GM19035 (cell line): ENCODE measurements around the gene TP53BP2.
"Not testable (repeated sequence)": the region's sequence is repeated elsewhere in the genome, so short reads cannot be mapped to it uniquely, and the experiment has no call there.

Source experiments
- ATAC-seq: cut with Tn5 transposase; IDR thresholded peaks from one replicate; pipeline ENCODE4 v1.9.1; 2021; ENCODE audit not compliant: unreplicated experiment

TP53BP2 gene

DNA sequence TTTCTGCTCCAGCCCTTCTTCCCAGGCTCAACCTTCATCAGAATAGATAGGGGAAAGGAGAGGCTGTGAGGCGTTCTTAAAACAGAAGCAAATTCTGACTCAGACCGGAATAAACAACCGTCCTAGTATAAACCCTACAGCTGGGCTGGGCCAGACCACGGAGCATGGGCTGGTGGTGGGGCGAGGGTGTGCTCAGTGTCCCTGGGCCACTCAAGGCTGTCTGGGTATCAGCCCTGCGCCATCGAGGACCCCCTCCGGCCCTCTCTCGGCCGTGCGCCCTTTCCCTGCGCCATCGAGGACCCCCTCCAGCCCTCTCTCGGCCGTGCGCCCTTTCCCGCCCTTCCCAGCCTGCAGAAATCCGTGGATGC lies 97.4 kb downstream of the TP53BP2 start:
- ATAC-seq = peak; percentile 89

DNA sequence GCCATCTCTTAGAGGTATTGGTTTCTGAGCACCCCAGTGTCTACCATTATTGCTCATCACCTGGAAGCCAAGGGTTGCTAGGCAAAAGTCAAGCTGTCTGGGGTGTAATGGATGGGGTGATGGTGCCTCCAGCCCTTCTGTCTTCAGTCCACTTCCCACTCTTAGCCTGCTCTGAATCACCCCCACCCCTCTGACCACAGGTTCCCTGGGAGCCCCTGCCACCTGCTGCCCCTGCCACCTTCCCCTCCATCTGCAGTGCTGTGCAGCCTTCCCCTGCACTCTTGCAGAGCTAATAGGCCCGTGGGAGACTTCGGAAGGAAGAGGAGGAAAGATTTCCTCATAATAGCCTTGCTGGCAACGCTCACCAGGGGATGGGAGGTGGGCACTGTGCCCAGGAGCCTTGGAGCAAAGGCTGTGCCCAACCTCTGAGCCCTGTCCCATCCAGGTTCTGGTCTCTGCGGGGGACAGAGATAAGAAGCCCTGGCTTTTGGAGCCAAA lies 97.9 kb downstream of the TP53BP2 start:
- peak; percentile 26 for ATAC-seq

DNA sequence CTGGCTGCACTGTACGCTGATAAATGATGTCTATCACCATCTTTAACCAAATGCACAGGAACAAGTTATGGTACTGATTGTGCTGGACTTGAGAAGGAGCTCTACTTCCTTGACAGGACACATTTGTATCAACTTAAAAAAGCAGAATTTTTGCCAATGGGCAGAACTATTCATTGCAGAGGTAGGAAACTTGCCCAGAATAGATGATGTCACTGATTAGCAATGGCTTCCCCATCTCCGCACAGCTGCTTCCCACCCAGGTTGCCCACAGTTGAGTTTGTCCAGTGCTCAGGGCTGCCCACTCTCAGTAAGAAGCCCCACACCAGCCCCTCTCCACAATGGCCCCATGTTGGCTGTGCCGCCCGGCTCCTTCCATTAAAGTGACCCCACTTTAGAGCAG lies 100.0 kb downstream of the TP53BP2 start:
- no peak for ATAC-seq

DNA sequence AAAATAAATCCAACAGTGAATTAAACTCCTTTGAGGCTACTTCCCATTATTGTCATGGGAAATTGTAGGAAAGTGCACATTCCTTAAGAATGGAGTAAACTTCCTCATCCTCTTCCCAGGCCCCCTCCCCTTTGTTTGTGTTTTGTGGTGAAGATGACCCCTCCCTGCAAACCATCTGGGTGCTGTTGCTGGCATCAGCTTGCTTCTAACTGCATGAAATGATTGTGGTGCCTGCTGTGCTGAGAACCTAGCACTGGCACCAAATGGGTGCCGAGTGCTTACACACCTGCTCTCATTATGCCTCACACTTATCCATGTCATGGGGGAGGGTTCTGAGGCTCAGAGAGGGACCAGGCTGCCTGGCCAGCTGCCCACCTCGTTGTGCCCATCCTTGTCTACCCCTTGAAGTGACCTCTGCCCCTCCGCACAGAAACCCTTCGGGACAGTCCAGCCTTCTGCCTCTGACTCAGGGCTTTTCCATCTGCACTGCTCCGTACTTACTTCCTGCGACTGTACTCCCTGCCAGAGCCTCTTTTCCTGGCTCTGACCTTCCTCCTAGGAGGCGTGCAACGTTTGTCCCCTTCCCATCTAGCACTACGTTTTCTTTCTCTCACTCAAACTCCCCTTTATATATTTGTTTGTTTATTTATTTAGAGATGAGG lies 102.8 kb downstream of the TP53BP2 start:
- no peak for ATAC-seq

DNA sequence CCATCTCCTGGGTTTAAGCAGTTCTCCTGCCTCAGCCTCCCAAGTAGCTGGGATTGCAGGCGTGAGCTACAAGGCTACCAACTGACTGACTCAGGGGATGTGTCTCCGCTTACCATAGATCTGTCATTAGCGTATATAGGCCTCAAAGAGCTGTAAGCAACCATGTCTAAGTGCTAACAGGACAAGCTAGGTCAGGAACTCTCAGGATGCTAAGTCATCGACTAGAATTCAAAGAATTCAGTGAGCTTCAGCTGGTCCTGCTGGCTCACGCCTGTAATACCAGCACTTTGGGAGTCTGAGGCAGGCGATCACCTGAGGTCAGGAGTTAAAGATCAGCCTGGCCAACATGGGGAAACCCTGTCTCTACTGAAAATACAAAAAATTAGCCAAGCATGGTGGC lies 103.9 kb downstream of the TP53BP2 start:
- ATAC-seq = no peak

DNA sequence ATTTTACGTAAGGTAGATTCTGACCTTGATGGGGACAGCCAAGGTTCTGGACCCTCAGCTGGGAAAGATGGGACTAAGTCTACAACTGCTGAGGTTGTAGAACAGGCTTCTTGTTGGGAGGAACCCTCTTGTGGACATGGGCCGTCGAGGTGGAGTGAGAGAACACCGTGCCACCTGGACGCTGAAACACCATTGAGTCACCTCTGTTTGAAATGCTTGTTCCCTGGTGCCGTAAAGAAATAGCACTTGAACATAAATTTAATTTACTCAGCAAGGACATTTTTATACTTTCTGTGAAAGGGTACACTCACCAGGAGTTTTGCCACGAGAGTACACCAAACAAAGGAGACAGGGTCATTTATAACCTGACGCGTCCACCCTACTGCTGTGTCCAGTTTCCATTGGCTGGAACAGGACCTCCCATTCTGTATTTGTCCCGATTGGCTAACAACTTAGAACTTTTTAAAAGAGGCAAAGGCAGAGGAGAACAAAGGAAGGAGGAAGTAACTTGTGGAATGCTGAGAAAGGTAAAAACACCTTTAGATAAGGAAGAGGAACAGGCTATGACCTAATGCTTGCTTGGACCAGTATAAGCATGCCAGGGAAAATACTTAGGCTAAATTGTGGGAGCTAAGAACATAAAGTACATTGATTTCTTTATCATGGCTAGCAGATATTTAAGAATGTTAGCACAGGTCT lies 105.6 kb downstream of the TP53BP2 start:
- not testable (repeated sequence) for ATAC-seq

DNA sequence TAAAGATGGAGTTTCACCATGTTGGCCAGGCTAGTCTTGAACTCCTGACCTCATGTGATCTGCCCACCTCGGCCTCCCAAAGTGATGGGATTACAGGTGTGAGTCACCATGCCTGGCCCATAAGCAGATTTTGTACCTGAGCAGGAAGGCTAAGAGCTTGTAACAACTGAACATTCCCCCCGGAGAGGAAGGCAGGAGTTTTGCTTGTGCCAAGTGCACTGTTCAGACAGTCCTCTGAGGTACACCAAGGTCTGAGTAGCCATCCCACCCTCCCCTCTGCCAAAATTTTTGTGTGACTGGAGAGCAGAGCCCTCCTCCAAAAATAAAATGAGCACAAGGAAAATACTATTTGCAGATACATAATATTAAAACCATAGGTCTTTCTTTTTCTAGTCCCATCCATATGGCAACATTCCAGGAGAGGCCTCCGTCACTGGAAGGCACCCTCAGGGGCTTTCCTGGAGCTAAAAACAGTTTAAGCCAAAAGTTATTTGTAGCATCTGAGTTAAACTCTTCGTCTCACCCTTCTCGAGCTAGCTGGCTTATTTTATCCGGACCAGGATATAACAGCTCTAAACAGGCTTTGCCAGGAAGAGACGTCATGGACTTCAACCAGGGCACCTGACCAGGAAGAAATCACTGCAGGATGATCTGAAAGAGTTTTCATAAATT lies 106.2 kb downstream of the TP53BP2 start:
- no peak for ATAC-seq

DNA sequence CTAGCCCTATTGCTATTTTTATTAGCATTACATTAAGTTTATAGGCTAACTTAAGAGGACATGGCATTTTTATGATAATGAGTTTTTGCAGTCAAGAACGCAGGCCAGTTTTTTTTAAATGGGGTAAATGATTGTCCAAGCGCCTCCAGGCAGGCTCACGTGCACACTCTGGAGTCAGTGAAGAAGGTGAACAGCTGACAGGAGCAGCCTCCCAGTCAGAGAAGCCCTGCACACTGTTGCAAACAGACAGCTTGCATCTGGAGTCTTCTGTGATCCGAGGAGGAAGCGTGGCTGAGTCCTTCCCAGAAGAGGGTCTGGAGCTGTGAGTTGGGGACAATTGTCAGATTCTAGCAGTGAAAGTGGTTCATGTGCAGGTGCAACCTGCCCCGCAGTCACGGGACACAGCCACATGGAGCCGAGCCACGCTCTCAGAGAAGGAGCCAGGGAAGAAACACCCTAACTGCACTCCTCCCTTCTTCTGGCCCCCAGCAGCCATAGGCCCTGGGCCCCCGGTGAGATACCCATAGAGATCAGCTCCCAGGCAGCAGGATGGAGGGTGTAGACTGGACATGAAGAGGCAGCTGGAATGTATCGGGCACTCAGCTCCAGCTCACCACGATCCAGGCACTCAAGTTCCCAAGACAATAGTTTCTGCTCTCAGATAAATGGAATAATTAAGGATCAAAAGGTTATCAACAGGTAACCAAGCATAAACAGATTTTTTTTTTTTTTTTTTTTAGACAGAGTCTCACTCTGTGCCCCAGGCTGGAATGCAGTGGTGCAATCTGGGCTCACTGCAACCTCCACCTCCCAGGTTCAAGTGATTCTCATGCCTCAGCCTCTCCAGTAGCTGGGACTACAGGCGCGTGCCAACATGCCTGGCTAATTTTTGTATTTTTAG lies 107.0 kb downstream of the TP53BP2 start:
- ATAC-seq = no peak

DNA sequence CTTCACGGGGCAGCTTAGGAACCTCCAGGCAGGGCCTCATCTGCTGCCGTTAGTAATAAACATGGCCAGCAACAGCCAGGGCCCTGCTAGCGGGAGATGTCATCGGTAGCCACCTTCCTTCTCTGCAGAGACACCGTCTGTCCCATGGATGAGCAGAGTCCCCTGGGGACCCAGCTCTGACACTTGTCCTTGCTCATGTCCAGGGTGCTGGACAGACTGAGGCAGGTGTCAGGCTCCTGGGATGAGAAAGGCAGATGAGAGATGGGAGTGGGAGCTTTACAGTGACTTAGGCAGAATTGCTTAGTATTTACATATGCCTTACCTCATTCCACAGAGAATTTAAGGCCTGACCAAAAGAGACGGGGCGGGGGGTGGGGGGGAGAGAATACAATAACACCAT lies 108.4 kb downstream of the TP53BP2 start:
- no peak for ATAC-seq

DNA sequence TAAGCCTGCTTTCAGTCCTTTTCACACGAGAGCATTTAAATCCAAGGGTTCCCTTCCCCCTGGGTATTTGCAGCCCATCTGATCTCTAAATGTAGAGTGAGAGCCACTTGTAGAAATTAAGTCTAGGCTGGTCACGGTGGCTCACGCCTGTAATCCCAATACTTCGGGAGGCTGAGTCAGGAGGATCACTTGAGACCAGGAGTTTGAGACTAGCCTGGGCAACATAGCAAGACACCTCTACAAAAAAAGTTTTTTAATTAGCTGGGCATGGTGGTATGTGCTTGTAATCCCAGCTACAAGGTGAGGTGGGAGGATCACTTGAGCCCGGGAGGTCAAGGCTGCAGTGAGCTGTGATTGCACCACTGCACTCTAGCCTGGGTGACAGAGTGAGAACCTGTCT lies 109.1 kb downstream of the TP53BP2 start:
- ATAC-seq = not testable (repeated sequence)

DNA sequence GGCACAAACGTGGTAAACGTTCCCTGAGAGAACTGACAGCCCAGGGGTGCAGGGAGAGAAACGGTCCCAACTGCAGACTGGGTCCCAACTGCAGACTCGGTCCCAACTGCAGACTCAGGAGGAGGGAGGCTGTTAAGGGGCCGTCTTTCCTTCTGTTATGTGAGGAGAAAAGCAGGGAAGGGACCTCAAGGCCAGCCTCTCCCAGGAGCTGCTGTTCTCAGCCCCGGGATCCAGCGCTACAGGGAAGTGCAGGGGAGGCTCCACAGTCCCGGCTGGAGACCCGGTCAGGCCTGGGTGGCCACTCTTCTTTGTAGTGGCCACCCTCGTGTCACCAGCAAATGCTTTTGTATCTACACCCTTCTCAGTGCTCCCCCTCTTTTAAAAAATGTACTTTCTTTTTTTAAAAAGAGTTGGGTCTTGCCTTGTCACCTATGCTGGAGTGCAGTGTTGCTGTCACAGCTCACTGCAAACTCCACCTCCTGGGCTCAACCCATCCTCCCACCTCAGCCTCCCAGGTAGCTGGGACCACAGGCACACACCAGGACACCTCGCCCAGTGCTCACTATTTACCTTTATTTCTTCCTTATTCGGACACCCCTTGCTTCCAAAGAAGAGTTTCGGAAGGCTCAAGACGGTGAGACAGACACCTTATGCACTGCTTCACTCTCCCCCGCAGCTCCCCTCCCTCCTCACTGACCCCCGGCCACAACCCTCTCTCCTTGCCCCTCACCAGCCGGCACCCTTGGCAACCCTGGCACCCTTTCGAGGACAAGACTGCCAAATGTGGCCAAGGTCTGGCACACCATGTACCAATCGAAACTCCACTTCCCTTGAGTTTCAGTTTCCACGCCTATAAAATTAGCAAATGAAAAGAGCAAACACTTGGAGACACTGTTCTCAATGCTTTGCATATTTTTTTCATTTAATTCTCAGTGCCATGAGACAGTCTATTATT lies 111.6 kb downstream of the TP53BP2 start:
- ATAC-seq = no peak

DNA sequence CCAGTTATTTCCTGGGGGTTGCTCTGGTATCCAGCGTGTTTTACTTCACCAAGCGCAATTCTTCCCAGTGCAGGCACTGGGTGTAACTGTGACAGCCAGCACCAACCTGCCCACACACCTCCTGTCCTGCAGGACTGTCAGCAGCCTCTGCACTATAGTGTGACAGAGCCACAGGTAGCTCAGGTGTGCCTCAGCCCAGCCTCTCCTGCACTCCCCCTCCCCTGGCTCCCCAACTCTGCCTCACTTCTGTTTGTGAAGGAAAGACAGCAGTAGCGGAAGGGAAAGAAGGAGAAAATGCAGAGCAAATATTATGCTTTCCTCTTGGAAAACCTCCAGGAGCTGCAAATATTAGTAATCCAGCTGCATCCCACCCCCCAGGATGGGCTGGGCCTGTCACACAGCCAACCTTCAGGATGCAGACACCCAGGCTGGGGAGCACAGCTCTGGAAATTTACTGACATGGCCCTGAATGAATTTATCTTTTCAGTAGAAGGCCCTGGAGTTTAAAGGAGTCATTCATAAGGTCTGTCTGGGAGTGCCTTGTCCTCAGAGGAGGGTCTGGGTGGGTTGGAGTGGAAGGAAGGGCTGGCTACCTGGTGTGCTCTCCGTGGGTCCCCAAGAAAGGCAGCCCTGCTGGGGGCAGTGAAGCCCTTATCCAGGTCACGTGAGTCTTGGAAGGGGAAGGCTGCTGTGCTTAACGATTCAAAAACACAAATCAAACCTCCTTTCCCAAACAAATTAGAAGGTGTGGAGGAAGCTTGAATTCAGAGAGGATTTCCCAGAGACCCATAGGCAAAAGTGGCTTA lies 112.6 kb downstream of the TP53BP2 start:
- no peak for ATAC-seq

DNA sequence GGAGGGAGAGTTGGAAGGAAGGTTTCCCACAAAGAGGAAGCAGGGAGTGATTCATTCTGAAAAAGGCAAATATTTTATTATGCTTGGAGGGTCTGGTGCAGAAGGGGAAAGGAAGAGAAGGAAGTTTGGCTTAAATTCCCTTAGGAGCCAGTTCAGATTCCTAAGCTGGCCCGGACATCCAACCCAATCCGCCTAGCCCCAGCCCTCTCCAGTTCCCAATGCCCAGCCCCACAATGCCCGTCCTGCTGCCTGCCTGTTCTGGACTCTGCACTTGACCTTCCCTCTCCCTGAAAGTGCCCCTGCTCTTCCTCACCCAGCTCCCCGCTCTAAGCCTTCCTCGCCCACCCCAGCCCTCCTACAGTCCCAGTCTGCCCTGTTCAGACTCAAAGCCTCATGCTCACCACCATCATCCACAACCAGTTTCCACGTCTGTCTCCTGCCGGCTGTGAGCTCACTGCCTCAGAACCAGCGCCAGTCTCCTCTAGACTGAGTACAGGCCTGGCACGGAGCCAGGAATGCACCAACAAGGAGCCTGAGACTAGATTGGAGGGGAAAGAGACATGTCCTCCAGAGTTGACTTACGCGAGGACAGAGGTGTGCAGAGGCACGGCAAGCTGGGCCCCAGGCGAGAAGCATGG lies 114.5 kb downstream of the TP53BP2 start:
- ATAC-seq = no peak

DNA sequence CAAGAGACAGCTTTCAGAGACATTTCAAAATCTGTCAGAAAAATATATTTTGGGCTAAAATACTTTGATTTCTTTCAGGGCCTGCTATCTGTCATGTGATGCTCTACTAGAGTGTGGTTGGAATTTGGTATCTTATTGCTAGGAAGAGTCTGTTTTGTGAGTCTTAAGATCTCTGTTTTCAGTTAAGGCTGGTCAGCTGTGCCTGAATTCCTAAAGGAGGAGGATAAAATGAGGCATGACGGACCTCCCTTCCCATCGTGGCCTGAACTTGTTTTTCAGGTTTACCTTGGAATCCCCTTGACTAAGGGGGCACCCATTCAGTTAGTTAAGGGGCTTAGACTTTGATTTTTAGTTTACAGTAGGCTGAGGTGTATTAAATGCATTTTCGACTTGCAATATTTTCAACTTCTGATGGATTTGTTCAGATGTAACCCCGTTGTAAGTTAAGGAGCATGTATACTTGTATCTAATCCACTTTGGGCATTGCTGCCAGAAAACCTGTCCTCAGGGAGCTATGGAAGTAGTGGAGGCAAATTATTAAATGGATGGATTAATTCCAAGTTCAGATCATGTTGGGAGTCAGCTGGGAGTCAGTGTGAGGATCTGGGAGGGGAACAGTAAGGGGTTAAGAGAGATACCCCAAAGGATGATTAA lies 115.1 kb downstream of the TP53BP2 start:
- ATAC-seq = no peak

DNA sequence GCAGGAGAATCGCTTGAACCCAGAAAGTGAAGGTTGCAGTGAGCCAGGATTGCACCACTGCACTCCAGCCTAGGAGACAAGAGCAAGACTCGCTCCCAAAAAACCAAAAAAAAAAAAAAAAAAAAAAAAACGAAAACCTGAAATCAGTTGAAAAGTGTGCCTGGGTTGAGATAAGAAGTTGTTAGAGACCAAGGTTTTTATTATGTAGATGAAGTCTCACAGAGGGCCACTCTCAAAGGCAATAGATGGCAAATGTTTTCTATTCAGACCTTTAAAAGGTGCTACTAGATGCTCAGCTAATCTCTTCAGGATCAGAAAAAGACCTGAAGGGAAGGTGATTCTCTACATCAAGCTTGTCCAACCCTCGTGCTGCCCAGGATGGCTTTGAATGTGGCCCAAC lies 115.8 kb downstream of the TP53BP2 start:
- no peak for ATAC-seq
